DLD1 (cell line): ENCODE results near the gene ARL8B.
"Not testable (repeated sequence)": the region's sequence is repeated elsewhere in the genome, so short reads cannot be mapped to it uniquely, and the experiment has no call there.

Experiments used
- in situ Hi-C: cut with HindIII; loops from 2 replicates; pipeline ENCODE4 v1.10.0; 2017; ENCODE audit warnings: low sequenced_read_pairs

ARL8B gene

GRCh38 chr3:5106933-5107334, 15.2 kb upstream of the ARL8B start:
- in situ Hi-C loops: not testable (repeated sequence)

GRCh38 chr3:5110337-5110736, 11.8 kb upstream of the ARL8B start:
- in situ Hi-C loops: no loop called here

GRCh38 chr3:5112043-5112442, 10.0 kb upstream of the ARL8B start:
- in situ Hi-C loops: no loop called here

GRCh38 chr3:5113726-5114125, 8.4 kb upstream of the ARL8B start:
- in situ Hi-C loops: not testable (repeated sequence)

GRCh38 chr3:5115506-5116162, 6.5 kb upstream of the ARL8B start:
- in situ Hi-C loops: no loop called here

GRCh38 chr3:5116538-5116937, 5.6 kb upstream of the ARL8B start:
- in situ Hi-C loops: no loop called here

GRCh38 chr3:5120446-5120845, 1.6 kb upstream of the ARL8B start:
- in situ Hi-C loops: no loop called here

- in situ Hi-C loops: no loop called here
Measured at GRCh38 chr3:5122741-5123706, 932 bp downstream of the ARL8B start.

- in situ Hi-C loops: no loop called here
Measured at GRCh38 chr3:5123937-5124336, 1.8 kb downstream of the ARL8B start.

GRCh38 chr3:5126586-5126985, 4.5 kb downstream of the ARL8B start:
- in situ Hi-C loops: no loop called here

- in situ Hi-C loops: no loop called here
Measured at GRCh38 chr3:5128849-5129248, 6.8 kb downstream of the ARL8B start.

GRCh38 chr3:5133239-5134018, 11.3 kb downstream of the ARL8B start:
- in situ Hi-C loops: no loop called here

- in situ Hi-C loops: no loop called here
Measured at GRCh38 chr3:5134019-5134391, 11.9 kb downstream of the ARL8B start.

GRCh38 chr3:5134499-5134898, 12.4 kb downstream of the ARL8B start:
- in situ Hi-C loops: no loop called here

GRCh38 chr3:5136211-5136918, 14.3 kb downstream of the ARL8B start:
- in situ Hi-C loops: no loop called here

GRCh38 chr3:5136919-5137429, 14.9 kb downstream of the ARL8B start:
- in situ Hi-C loops: no loop called here

- in situ Hi-C loops: no loop called here
Measured at GRCh38 chr3:5138214-5138981, 16.3 kb downstream of the ARL8B start.

GRCh38 chr3:5140230-5140621, 18.1 kb downstream of the ARL8B start:
- in situ Hi-C loops: no loop called here

GRCh38 chr3:5140839-5141238, 18.7 kb downstream of the ARL8B start:
- in situ Hi-C loops: no loop called here

GRCh38 chr3:5141760-5142159, 19.7 kb downstream of the ARL8B start:
- in situ Hi-C loops: no loop called here
